Activated gamma-delta T cell treated with anti-CD3 and anti-CD28 coated beads, Interleukin-2, amount 50 U/mL, for 16 hours (primary cell): Measurements from ENCODE around the gene TSHZ2.
"Not testable (repeated sequence)": the region's sequence is repeated elsewhere in the genome, so short reads cannot be mapped to it uniquely, and the experiment has no call there.

Experiments used
- DNase-seq: peaks from one replicate; pipeline ENCODE4 v3.0.0-alpha.2; 2020; ENCODE audit warnings: low read depth

TSHZ2 gene

DNA sequence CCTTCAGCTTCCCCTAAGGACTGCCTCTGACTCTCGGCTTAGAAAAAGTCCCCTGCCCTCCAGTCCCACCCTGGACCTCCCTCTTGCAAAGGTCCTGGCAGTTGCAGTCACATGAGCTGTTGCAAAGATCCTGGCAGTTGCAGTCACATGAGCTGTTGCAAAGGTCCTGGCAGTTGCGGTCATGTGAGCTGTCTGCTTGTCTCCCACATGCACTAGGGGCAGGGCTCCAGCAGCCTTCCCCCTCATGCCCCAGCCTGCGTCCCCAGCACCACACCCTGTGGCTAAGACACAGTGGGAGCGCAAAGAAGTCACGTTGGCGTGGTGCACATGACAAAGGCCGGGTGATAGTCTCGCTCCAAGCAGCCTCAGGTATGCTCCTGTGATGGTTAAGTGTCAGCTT is 538.5 kb downstream of the TSHZ2 start:
- no peak for DNase-seq

DNA sequence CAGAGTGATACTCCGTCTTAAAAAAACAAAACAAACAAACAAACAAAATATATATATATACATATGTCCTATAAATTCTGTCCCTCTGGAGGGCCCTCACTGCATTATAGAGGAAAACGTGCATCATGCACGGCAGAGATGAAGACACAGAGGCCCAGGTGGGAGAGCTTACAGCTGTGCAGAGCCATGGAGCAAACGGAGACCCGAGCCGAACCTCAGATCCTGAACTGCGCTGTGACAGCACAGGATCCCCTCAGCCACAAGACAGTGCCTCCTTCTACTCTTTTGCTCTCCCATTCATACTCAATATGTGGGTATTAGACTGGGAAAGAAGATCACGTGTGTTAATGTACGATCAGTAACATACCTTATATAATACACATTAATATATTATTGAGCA is 539.9 kb downstream of the TSHZ2 start:
- DNase-seq = no peak

DNA sequence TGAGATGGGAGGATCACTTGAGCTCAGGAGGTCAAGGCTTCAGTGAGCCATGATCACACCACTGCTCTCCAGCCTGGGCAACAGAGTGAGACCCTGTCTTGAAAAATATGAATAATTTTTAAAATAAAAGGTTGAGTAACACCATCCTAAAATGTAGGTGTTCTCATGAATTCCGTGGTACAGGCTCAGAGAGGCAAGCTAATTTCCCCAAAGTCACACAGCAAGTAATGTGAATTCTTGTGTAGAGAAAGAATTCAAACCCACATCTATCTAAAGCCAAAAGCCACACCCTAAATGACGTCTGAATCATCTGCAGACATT is 541.0 kb downstream of the TSHZ2 start:
- no peak for DNase-seq

DNA sequence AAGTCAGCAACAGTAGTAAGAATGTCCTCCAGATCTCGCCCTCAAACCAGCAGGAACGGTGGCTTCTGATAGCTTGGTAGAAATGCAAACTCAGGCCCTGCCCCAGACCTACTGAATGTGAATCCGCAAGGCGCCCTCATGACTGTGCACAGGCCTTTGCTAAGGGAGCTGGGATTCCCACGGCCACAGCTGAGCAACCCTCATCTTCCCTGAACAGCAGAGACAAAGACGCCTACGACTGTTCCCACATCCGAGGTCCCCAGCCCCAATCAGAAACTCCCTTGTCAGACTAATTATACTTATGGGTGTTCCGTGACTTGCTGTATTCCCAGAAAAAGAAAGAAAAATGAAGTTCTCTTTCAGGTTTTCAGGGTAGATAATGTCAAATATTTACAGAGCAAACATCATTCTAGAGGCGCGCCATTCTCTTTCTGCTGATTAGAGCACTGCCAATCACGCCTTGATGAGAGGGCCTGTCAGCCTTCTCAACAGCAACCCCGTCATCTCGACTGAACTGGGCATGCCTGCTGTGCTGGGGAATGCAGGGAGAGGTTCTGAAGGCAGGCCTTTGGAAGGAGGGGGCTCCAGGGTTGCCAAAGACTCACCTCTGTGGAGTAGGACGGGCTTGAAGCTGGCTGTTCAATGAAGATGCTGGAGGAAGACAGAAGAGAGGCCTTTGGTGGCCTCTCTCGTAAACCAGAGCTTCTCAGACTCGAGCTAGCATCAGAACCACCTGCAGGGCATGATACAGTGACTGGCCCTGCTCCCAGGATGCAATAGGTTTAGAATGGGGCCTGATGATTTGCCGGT is 541.5 kb downstream of the TSHZ2 start:
- DNase-seq = no peak

DNA sequence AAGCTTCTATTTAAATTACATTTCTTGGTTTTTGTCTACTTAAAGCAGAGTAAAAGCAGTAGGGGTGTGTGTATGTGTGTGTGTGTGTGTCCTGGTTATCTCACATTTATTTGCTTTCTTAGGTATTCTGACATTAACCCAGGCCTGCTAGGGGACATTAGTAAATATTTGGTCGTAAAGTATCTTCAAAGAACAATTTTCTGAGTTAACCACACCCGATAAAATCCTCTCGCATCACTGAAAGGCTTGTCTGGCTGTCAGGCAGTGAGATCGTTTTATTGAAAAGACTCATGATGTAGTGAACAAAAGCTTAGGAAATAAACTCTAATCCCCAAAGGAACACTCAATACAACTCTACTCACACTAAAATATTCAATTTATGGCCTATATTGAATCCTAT is 543.6 kb downstream of the TSHZ2 start:
- no peak for DNase-seq

DNA sequence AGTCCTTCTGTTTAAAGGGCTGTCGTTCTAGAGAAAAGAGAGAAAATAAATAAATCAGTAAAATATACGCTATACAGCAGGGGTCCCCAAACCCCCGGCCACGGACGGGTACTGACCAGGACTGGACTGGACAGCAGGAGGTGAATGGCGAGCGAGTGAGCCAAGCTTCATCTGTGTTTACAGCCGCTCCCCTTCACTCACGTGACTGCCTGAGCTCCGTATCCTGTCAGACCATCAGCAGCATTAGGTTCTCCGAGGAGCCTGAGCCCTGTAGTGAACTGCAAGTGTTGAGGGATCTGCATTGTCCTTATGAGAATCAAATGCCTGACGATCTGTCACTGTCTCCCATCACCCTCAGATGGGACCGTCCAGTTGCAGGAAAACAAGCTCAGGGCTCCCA is 545.0 kb downstream of the TSHZ2 start:
- no peak for DNase-seq

DNA sequence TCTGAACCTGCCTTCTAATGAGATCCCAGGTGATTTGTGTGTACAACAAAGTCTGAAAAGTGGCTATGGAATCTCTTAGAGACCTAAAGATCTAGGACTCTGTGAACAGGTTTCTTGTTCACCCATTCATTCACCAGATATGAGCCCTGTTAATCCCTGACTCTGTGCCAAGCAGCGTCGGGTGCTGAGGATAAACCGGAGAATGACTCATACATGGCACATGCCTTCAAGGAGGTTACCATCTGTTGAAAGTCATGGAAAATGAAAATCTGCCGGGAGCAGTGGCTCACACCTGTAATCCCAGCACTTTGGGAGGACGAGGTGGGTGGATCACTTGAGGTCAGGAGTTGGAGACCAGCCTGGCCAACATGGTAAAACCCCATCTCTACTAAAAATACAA is 549.3 kb downstream of the TSHZ2 start:
- not testable (repeated sequence) for DNase-seq

DNA sequence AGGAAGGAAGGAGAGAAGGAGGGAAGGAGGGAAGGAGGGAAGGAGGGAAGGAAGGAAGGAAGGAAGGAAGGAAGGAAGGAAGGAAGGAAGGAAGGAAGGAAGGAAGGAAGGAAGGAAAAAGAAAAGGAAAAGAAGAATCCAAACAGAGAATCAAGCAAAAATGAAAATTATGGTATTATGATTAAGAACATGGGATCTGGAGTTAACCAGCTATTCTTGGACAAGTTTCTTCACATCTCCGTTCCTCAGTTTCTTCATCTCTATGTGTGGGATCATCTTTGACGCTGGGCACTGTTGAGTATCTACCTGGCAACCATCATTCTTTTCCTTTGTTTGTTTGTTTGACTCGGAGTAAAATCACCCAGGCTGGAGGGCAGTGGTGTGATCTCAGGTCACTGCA is 549.9 kb downstream of the TSHZ2 start:
- DNase-seq = no peak

DNA sequence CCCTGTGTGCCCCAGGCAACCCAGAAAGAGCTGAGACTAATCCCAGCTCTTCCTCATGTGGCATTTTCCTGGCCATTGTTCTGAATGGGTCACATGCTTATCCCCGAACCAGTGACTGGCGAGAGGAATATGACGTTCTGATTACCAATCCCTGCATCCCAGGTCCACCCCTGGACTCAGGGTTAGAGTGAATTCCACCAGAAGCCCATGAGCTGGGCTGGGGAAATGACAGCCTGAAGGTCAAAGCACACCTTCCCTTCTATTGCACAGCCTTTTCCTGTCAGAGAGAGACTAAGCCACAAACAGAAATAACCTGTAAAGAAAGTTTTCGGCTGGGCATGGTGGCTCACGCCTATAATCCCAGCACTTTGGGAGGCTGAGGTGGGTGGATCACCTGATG is 550.5 kb downstream of the TSHZ2 start:
- no peak for DNase-seq

DNA sequence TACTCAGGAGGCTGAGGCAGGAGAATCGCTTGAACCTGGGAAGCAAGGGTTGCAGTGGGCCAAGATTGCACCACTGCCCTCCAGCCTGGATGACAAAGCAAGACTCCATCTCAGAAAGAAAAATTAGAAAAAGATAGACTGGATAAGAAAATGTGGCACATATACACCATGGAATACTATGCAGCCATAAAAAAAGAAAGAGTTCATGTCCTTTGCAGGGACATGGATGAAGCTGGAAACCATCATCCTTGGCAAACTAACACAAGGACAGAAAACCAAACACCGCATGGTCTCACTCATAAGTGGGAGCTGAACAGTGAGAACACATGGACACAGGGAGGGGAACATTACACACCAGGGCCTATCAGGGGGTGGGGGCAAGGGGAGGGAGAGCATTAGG is 551.5 kb downstream of the TSHZ2 start:
- DNase-seq = not testable (repeated sequence)

DNA sequence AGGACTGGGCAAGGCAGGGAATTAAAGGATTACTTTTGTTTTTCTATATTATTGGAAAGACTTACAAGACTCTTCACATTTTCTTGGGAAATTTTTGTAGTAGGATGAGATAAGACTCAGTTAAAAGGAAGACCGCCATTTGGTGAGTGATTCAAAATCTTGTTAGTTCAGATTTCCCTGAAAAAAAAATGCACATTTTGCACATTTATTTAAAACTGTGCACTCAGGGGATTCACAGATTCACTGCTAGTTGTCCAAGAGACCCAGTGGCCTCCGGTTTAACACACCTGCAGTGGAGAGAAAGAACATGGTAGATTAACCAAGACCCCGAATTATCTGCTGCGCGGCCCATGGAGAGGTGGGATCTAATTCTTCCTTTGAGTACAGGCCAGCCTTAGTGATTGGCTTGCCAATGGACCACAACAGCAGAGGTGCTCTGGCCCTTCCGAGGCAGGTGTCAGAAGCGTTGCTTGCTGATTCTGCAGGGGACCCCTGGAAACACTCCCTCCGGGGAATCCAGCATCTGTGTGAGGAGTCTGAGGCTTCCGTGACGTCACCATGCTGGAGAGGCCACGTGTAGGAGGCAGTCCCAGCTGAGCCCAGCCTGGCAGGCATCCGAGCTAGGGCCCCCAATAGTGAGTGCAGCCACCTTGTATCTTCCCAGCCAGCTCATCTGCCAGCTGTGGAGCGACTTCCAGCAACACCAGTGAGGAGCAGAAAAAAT is 552.6 kb downstream of the TSHZ2 start:
- no peak for DNase-seq

DNA sequence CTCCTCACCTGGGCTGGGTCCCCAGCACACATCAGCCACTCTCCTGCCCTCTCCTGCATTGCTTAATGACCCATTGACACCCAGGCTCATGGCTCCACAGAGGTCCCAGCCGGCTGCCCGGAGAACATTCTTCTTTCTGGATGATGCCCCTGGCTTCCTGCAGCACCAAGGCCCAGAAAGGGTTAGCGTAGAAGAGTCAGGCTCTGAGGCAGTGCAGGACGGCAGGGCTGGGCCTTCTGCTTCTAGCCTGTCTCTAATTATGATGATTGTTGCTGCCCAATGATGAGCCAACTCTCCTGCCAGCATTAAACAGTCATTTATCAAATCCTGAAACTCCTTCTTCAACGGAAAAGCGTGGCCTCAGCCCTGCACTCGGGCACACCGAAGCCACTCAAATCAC is 555.0 kb downstream of the TSHZ2 start:
- no peak for DNase-seq

DNA sequence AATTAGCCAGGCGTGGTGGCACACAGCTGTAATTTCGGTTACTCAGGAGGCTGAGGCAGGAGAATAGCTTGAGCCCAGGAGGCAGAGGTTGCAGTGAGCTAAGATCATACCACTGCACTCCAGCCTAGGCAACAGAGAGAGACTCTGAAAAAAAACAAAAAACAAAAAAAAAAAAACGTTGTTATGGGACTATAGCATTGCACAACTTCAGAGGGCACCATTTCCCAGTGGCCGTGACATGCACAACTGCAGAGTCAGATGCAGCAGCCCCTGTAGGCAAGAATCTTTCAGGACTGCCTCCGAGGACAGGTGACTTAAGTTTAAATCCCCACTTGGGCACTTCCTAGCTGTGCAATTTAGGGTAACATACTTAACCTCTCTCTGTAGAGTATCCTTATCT is 557.5 kb downstream of the TSHZ2 start:
- no peak for DNase-seq

DNA sequence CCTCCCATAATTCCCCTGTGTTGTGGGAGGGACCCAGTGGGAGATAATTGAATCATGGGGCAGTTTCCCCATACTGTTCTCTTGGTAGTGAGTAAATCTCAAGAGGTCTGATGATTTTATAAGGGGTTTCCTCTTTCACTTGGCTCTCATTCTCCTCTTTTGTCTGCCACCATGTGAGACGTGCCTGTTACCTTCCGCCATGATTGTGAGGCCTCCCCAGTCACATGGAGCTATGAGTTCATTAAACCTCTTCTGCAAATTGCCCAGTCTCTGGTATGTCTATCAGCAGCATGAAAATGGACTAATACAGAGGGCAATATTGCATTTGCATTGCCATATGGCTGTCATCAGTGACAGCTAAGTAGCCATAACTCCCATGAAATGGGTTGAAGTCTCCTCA is 558.3 kb downstream of the TSHZ2 start:
- no peak for DNase-seq

DNA sequence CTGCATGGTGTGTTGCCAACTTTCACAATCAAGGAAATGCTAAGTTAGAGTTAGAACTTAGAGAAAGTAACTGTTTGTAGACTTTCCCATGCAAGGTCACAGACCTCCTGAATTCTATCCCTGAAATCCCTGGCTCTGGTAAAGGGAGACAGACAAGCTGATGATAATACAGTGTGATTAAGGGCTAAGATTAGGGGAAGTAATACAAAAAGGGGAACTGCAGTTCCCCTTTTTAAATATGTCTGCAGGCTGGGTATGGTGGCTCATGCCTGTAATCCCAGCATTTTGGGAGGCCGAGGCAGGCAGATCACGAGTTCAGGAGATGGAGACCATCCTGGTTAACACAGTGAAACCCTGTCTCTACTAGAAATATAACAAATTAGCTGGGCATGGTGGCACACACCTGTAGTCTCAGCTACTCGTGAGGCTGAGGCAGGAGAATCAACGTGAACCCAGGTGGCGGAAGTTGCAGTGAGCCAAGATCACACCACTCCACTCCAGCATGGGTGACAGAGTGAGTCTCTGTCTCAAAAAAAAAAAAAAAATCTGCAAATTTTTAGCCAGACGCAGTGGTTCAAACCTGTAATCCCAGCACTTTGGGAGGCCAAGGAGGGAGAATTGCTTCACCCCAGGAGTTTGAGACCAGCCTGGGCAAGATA is 560.6 kb downstream of the TSHZ2 start:
- not testable (repeated sequence) for DNase-seq

DNA sequence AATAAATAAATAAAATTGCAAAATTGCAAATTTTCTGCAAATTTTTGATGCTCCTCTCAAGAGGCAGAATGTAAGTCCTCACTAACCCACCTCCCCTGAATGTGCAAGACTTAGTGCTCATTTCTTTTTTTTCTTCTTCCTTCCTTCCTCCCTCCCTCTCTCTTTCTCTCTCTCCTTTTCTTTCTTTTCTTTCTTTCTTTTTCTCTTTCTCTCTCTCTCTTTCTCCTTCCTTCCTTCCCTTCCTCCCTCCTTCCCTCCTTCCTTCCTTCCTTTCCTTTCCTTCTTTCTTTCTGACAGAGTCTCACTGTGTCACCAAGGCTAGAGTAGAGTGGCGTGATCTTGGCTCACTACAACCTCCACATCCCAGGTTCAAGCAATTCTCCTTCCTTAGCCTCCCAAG is 561.3 kb downstream of the TSHZ2 start:
- no peak for DNase-seq

DNA sequence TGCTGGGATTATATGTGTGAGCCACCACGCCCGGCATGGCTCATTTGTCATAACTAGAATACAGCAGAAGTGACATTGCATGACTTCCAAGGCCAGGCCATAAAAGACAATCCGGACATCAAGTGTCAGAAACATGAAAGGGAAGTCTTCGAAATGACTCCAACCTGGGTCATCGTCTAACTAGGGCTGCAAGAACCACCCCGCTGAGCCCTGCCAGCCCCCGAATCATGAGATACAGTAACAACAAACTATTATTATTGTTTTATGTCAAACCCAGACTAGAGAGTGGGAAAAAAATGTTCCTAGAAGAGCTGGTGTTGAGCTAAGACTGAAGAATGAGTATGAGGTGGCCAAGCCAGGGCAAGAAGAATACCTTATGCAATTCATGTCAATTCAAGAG is 561.9 kb downstream of the TSHZ2 start:
- no peak for DNase-seq

DNA sequence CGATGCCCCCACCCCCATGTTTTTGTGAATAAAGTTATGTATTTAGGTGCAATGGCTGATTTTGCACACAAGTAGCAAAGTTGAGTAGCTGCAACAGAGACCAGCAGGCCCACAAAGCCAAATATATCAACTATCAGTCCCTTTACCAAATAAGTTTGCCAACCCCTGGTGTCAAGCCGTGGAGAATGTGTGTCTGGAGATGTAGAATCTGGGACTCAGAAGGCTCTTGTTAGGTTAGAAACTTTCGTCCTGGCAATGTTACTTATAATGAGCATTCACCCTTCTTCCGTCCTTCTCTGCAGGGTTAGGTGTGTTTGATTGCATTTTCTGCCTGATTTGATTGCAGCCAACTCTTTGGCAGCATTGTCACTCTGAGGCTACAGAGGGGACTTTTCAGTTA is 563.7 kb downstream of the TSHZ2 start:
- DNase-seq = no peak

DNA sequence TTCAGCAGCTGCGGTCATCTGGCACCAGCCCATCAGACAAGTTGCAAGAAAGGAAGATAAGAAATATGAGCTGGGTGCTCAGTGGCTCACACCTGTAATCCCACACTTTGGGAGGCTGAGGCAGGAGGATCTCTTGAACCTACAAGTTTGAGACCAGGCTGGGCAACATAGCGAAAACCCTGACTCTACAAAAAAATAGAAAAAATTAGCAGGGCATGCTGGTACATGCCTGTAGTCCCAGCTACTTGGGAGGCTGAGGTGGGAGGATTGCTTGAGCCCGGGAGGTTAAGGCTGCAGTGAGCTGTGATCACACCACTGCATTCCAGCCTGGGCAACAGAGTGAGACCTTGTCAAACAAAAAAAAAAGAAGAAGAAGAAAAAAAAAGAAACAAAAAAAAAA is 564.2 kb downstream of the TSHZ2 start:
- DNase-seq = not testable (repeated sequence)

DNA sequence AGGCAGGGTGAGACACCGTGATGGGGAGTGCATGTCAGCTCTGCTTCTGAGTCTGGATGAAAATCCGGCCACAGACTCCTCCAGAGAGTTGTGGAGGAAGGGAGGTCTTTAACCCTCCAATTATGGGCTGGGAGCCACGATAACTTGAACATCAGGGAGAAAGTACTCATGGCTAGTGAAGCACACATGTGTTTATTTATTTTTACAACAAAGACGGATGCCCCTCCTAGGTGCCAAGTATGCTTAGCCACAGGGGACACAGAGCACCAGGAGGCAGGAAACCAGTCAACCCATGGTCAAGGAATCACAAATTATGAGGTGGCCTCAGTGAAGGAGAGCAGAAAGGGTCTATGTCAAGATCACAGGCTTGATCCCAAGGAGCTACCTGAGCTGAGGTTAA is 567.4 kb downstream of the TSHZ2 start:
- no peak for DNase-seq
